GM12864 (cell line): ENCODE measurements around the gene TBX4.

Experiments
- DNase-seq: peaks from one replicate; pipeline ENCODE4 v3.0.0-alpha.2; 2011; ENCODE audit warnings: low read depth
- H3K4me3 ChIP-seq: 2 replicates; pipeline ENCODE4 v1.5.1; 2011; ENCODE audit warnings: mild to moderate bottlenecking, low read depth, low read length, control low read depth
- TF ChIP-seq, protein P1 (sequence below): IDR thresholded peaks from 2 replicates; pipeline ENCODE4 v1.5.1; 2011; ENCODE audit warnings: low read depth, mild to moderate bottlenecking, moderate library complexity, low read length, control low read depth, inconsistent platforms; ENCODE audit errors: missing control alignments

TBX4 gene

GRCh38 chr17:61456061-61456681 is 3.9 kb downstream of the TBX4 start:
- DNase-seq: no peak
- no peak overlapping the region for H3K4me3 ChIP-seq
- TF ChIP-seq, protein P1, sequence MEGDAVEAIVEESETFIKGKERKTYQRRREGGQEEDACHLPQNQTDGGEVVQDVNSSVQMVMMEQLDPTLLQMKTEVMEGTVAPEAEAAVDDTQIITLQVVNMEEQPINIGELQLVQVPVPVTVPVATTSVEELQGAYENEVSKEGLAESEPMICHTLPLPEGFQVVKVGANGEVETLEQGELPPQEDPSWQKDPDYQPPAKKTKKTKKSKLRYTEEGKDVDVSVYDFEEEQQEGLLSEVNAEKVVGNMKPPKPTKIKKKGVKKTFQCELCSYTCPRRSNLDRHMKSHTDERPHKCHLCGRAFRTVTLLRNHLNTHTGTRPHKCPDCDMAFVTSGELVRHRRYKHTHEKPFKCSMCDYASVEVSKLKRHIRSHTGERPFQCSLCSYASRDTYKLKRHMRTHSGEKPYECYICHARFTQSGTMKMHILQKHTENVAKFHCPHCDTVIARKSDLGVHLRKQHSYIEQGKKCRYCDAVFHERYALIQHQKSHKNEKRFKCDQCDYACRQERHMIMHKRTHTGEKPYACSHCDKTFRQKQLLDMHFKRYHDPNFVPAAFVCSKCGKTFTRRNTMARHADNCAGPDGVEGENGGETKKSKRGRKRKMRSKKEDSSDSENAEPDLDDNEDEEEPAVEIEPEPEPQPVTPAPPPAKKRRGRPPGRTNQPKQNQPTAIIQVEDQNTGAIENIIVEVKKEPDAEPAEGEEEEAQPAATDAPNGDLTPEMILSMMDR: no peak

DNA sequence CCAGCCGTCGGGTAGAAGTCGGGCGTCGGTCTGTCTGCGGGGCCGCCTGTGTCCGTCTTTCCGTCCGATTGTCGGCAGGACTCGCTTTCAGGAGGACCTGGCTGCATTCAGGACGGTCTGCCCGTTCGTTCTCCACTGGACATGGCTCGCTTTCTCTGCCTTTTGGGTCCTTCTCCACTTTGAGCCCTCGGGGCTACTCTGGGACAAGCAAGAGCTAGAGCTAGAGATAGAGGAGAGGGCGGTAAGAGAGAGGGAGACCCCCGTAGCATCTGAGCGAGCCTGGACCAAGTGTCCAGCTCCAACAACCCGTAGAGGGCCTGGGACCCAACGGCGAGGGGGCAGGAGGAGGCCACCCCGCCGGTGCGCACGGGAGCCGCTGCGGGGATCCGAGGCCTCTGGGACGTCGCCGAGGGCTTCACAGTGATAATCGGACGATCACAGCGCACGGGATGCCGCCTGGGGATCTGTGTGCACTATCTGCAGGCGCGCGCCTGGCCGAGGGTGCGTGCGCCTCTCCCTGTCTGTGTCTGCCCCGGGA is 4.5 kb downstream of the TBX4 start:
- no peak overlapping the region for H3K4me3 ChIP-seq
- DNase-seq: no peak

GRCh38 chr17:61457226-61457983 is 5.2 kb downstream of the TBX4 start:
- TF ChIP-seq, protein P1: no peak
- no peak for DNase-seq
- H3K4me3 ChIP-seq: no peak overlapping the region

More for the DNA sequence above, 4.5 kb downstream of the TBX4 start:
- TF ChIP-seq, protein P1: no peak

DNA sequence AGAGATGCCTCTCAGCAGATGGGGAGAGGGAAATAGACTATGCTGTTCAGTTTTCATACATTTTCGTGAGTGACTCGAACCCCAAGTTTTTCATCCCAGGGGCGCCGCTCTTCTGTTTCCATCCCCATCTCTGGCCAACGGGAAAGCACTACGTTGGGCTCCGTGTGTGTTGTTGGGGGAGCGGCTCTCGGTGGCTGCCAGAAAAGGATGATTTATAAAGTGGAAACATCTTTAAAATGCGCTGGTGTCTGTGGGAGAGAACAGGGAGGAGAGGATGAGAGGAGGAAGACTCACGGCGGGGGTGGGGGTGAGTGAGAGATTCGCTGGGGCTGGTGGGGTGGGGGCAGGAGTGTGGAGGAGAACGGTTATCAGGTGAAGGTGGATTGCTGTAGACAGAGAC is 5.8 kb downstream of the TBX4 start:
- no peak overlapping the region for H3K4me3 ChIP-seq
- TF ChIP-seq, protein P1: no peak
- no peak for DNase-seq

DNA sequence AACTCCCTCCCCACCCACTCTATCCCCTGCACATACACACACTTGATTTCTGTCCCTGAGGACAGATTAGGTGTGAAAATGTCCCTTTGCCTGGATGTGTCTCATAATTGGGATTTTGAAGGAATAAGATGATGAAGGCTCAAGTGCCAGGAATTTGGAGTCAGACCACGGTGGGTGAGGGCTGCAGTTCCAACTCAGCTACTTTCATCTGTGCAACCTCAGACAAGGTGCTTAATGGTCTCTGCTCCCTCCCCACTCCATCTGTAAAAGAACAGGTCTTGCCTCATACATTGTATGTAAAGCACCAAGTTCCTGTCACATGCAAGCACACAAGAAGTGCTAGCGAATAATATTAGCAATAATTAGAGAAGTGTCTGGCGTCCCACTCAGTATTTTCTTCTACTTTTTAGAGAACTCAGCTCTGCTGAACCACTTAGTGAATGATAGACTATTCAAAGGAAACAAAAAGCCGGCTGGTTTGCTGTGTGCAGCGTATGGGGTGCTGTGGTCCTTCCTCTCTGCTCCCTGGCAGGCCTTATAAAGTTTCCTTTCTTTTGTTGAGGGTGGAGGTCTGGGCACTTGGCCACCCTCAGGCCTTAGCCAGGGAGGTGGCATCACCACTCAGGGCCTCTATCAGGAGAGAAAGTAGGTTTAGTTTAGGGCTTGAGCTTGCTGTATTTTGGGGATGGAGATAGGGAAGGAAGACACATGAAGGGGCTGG is 6.4 kb downstream of the TBX4 start:
- no peak overlapping the region for H3K4me3 ChIP-seq
- TF ChIP-seq, protein P1: no peak
- no peak for DNase-seq

- DNase-seq: no peak
- TF ChIP-seq, protein P1: no peak
- H3K4me3 ChIP-seq: no peak overlapping the region
These were observed 7.1 kb downstream of the TBX4 start for GRCh38 chr17:61459142-61459809.
